Measurements from ENCODE around the gene MAST2.

The MAST2 gene

GRCh38 chr1:46030876-46031660, 227.7 kb downstream of the MAST2 start:
- H3K27ac ChIP-seq, result no peak overlapping the region
- TF ChIP-seq CTCF (conservative IDR thresholded peaks at IDR 0.05), result no peak

GRCh38 chr1:46034601-46035516, 231.4 kb downstream of the MAST2 start:
- no peak for TF ChIP-seq CTCF (conservative IDR thresholded peaks at IDR 0.05)
- H3K27ac ChIP-seq, result no peak overlapping the region

GRCh38 chr1:46036894-46037839, 233.8 kb downstream of the MAST2 start:
- peak; percentile 95 for TF ChIP-seq CTCF (conservative IDR thresholded peaks at IDR 0.05)
- H3K27ac ChIP-seq, result peak overlapping the region; percentile 83

- H3K27ac ChIP-seq, result peak overlapping the region; percentile 83
Observed at GRCh38 chr1:46039571-46040052, 236.2 kb downstream of the MAST2 start.

GRCh38 chr1:46041551-46041950, 238.1 kb downstream of the MAST2 start:
- H3K27ac ChIP-seq, result peak overlapping the region; percentile 83
- TF ChIP-seq CTCF (conservative IDR thresholded peaks at IDR 0.05), result no peak

More at GRCh38 chr1:46039571-46040052, 236.2 kb downstream of the MAST2 start:
- no peak for TF ChIP-seq CTCF (conservative IDR thresholded peaks at IDR 0.05)

- H3K27ac ChIP-seq, result peak overlapping the region; percentile 83; the same call in 1 of the 2 replicates
- TF ChIP-seq CTCF (conservative IDR thresholded peaks at IDR 0.05), result no peak
Observed at GRCh38 chr1:46041974-46042373, 238.6 kb downstream of the MAST2 start.
